Upper lobe of left lung (tissue), 4 donors: ENCODE data around the gene GSC.
"Not testable (repeated sequence)": the region's sequence is repeated elsewhere in the genome, so short reads cannot be mapped to it uniquely, and the experiment has no call there.

Experiments
- CTCF ChIP-seq, 6 experiments: fragments of 450-650 bp in 4 of 6; fragments of 200-600 bp in 2 of 6; sonication (generic) in 2 of 6; IDR thresholded peaks; one replicate each; pipeline ENCODE4 v1.5.1; 2016 to 2019; ENCODE audit warnings: antibody characterized with exemption in 6 of 6
- POLR2A ChIP-seq, 4 donors: fragments of 450-650 bp; IDR thresholded peaks; one replicate each; pipeline ENCODE4 v1.5.1; 2016 to 2017; ENCODE audit warnings: antibody characterized with exemption in 4 of 4, mild to moderate bottlenecking in 2 of 4
- POLR2AphosphoS5 ChIP-seq, 2 donors: sonication (generic); formaldehyde crosslinking; IDR thresholded peaks; one replicate each; pipeline ENCODE4 v1.5.1; 2017; ENCODE audit warnings: antibody characterized with exemption in 2 of 2

DNA sequence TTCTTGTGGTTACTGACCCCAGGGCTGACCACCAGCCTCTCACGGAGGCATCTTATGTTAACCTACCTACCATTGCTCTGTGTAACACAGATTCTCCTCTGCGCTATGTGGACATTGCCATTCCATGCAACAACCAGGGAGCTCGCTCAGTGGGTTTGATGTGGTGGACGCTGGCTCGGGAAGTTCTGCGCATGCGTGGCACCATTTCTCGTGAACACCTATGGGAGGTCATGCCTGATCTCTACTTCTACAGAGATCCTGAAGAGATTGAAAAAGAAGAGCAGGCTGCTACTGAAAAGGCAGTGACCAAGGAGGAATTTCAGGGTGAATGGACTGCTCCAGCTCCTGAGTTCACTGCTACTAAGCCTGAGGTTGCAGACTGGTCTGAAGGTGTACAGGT, 43.3 kb downstream of the GSC start:
- TF ChIP-seq CTCF, POLR2A, POLR2AphosphoS5 (IDR thresholded peaks at IDR 0.05): not testable (repeated sequence)
